ENCODE data around the gene ALDH8A1. TPM values are rescaled to one million over a fixed set of nuclear protein-coding genes. Genes with fewer than 3 reads are reported as not detected.

ALDH8A1 gene
- total RNA-seq, 2 donors from 2014 or later, result 1.0 to 1.1 TPM

DNA sequence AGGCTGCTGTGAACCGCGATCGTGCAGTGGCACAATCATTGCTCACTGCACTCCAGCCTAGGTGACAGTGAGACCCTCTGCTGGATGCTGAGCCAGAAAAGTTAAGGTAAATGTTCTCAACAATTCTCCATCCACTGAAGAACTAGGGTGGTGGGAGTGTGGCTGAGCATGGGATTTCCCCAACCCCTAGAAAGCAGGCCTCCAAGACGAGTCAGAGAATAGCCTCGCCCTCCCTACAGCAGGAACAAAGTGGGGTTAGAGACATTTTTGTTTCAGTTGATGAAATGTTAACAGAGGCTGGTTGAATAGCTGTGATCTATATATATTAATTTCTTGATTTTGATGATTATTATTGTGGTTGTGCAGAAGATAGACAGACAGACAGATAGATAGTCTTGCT, 6.1 kb upstream of the ALDH8A1 start:
- intact Hi-C loops (cut with DNase I), result no loop called here
- DNase-seq (ENCODE audit: low spot score), result no peak

DNA sequence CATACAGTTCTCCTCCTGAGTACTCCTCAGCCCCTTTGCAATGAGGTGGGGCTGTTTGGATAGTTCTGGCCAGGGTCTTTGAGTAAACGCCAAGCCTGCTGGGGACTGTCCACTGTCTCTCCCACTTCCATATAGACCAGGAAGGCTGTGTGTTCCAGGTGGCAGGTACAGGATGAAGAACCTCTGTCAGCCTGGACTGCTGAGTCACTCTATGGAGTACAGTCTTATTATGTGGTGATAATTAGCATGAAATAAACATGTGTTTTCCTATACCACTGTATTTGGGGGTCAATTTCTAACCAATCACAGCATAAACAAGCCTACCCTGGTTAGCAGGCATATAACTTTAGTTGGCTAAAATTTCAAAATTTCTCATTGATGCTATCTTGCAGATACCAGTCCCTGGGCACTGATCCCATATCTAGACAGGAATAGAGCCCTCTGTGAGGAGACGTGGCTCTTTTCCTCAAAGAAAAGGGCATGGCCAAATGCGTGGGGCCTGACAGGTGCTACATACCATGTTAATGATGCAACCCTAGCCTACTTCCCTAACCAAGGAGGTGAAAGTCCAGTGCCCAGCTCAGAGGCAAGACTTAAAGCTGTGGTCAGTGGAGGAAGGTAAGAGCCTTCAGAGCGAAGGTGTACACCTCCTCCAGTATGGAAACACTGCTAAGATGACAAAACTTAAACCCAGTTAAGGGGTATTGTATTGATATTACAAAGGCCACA, 4.5 kb upstream of the ALDH8A1 start:
- intact Hi-C loops (cut with DNase I), result no loop called here
- no peak for DNase-seq (ENCODE audit: low spot score)

DNA sequence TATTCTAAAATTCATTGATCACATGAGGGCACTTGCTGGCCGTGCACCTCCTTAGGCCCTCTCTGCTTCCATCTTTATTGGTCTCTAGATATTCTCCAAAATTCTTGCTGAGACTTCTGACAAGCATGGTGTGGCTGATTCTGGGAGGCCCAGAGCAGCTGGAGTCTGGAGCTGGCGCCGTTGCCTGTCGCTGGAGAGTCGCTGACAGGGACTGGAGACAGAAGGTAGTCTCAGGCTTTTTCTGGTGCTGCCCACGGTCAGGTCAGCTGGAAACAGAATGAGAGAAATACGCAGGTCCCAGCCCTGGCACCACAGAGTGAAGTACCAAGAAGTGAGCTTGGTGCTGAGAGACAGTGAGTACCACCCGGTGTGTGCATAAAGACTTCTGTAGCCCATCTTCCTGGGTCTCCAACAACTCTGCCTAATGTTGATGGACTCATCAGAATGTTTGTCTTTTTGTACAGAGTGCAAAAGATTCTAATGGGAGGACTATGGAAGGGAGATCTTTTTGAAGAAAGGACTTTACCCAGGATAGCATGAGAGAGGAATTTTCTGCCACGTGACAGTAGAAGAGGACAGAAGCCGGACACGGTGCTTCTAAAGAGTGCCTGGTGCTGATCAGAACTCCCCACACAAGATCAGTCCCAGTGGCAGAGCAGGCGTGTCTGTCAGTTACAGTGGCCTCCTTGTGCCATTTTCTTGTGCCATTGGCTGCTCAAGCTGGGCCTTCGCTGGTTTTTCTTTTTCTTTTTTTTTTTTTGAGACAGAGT, 1.8 kb upstream of the ALDH8A1 start:
- DNase-seq (ENCODE audit: low spot score), result no peak
- intact Hi-C loops (cut with DNase I), result no loop called here

DNA sequence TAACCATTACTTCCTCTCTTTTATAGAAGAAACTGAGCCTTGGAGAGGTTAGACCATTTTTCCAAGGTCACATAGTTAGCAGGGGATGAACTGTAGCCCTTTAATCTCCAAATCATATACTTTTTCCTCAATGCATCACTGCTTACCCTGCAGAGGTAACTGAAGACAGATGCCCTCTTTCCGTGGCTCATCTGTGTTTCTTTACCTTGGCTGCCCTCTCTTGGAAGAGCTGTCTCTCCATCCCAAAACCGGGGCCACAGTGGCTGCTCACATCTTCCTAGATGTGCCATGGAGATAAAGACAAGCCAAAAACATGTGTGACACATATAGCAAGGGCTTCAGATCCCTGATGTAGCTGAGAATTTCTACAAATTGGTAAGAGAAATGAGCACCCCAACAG, 581 bp upstream of the ALDH8A1 start:
- DNase-seq (ENCODE audit: low spot score), result no peak
- intact Hi-C loops (cut with DNase I), result no loop called here

DNA sequence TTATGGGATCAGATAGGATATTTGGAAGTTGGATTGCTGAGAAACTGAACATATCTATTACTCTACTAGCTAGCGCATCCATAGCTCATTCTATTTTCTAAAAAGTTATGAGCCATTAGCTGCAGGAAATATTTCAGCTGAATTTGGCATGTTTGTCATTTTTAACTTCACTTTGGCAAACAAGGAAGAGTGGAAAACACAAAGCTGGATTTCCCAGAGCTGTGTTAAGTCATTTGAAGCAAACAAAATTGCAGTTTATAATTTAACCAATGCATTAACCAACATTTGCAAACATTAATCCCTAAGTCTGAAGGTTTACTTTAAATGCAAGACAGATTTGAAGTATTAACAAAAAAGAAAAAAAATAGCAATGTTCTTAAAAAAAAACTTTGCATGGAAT, 1.2 kb downstream of the ALDH8A1 start:
- DNase-seq (ENCODE audit: low spot score), result no peak
- intact Hi-C loops (cut with DNase I), result no loop called here

DNA sequence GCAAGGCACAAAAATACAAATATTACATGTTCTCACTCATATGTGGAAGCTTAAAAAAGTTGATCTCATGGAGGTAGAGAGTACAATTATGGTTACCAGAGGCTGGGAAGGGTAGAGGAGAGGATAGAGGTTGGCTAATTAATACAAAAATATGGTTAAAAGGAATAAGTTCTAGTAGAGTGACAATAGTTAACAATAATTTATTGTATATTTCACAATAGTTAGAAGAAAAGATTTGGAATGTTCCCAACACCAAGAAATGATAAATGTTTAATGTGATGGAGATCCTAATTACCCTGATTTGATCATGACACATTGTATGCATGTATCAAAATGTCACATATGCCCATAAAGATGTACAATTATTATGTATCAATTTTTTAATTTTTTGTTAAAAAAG, 1.8 kb downstream of the ALDH8A1 start:
- no peak for DNase-seq (ENCODE audit: low spot score)
- intact Hi-C loops (cut with DNase I), result no loop called here

DNA sequence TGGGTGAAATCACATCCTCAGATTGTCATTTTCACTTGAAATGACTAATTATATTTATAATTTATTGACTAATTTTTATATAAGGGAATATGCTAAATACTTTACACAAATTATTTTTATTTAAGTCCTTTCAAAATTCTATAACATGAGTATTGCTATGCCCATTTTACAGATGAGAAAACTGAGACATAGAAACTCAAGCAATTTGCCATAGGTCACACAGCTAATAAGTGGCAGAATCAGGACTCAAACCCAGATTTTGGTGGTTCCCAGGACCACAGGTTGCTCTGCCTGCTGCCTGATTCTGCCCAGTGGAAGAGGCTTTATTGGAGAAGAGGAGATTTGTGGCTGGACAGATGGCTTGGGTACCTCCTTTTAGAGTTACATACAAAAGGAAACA, 4.9 kb downstream of the ALDH8A1 start:
- no peak for DNase-seq (ENCODE audit: low spot score)
- intact Hi-C loops (cut with DNase I), result no loop called here

DNA sequence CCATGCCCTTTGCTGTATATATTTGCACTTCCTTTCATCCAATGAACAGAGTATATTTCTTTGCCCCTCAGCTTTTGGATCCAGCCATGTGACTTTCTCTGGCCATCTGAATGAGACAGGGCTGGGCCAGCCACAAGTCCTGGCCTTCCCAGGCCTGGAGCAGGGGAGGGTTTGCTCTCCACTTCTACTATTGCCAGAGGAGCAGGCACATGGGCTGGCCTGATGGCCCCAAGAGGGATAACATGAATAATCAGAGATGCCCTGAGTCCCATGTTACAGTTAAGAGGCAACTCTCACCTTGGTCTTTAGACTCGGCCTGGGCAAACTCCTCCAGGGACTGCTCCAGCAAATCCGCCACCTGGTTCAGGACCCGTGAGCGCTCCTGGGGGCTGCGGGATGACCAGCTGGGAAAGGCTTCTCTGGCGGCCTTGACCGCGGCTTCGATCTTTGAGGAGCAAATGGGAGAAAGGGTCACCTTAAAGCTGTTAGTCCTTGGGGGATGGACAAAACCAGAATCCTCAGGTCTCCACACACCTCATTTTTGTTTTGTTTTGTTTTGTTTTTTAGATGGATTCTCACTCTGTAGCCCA, 6.3 kb downstream of the ALDH8A1 start:
- DNase-seq (ENCODE audit: low spot score), result no peak
- intact Hi-C loops (cut with DNase I), result no loop called here

DNA sequence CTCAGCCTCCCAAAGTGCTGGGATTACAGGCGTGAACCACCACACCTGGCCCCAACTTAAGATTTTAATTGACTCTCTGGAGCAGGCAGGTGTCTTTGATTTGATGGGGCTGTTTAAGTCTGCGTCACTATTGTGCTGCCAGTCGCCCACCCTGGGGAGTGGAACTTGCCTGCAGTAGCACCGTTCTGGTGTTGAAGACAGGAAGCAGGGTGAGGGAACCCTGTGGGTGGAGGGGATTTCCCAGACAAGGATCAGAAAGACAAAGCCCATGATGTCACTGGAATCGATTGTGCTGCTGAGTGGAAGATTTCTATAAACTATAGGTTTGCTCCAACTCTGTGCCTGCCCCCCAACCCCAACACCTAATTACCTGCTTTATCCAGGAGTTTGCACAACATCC, 11.0 kb downstream of the ALDH8A1 start:
- no peak for DNase-seq (ENCODE audit: low spot score)
- intact Hi-C loops (cut with DNase I), result loop anchor here in 1 of 2 donors (5.0 kb wide), 1 partner anchor 782 kb away; no protein-coding TSS in a partner anchor

DNA sequence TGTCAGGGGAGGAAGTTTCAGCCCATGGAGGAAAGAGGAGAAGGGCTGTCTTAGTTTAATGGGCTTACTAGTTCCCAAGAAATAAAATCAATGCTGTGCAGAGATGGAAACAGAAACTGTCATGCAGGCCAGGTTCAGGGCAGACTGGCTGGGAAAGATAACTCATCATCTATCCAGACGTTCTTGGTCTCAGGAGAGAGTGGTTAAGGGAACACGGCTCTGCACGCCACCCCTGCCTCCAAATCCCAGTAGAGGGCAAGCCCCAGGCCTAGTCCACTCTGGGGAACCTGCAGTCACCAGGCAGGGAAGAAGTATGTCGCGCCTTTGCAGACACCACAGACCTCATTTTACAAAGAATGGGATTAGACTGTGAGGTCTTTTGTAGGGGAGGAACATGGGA, 12.5 kb downstream of the ALDH8A1 start:
- no peak for DNase-seq (ENCODE audit: low spot score)
- intact Hi-C loops (cut with DNase I), result loop anchor here in 1 of 2 donors (5.0 kb wide), 1 partner anchor 780 kb away; no protein-coding TSS in a partner anchor

DNA sequence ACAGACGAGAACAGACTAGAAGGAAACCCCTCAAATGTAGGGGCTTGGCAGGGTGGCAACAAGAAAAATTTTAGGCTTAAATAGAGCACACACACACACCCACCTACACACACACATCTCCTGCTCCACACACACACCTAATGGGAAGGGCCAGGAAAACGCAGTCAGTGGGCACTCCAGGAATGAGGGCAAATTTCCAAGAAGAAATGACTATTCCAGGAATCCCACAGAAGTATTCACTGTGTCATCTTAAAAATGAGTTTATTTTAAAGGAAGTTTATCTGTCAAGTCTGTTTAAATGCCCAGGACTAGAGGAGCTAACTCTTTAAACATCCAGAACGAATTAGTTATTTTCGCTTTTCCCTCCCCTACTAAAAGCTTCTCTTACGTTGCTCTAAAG, 13.0 kb downstream of the ALDH8A1 start:
- no peak for DNase-seq (ENCODE audit: low spot score)
- intact Hi-C loops (cut with DNase I), result loop anchor here in 1 of 2 donors (5.0 kb wide), 1 partner anchor 780 kb away; no protein-coding TSS in a partner anchor

DNA sequence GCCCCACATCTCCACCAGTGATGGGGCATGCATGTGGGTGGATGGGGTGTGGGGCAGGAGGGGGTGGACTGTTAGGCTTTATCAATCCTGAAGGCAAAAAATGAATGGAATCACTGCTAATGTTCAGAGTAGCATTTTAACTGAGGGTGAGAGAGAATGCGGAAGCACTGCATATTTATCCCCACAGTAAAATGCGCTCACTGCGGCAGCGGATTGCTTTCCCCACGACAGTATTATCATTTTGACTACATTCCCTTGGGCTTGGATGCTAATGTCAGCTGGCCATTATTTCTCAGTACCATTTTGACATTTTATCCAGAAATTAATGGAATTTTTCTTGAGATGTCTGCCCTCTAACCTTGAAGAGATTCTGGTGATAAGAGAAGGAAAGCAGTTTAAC, 13.4 kb downstream of the ALDH8A1 start:
- intact Hi-C loops (cut with DNase I), result loop anchor here in 1 of 2 donors (5.0 kb wide), 1 partner anchor 779 kb away; no protein-coding TSS in a partner anchor
- DNase-seq (ENCODE audit: low spot score), result no peak

DNA sequence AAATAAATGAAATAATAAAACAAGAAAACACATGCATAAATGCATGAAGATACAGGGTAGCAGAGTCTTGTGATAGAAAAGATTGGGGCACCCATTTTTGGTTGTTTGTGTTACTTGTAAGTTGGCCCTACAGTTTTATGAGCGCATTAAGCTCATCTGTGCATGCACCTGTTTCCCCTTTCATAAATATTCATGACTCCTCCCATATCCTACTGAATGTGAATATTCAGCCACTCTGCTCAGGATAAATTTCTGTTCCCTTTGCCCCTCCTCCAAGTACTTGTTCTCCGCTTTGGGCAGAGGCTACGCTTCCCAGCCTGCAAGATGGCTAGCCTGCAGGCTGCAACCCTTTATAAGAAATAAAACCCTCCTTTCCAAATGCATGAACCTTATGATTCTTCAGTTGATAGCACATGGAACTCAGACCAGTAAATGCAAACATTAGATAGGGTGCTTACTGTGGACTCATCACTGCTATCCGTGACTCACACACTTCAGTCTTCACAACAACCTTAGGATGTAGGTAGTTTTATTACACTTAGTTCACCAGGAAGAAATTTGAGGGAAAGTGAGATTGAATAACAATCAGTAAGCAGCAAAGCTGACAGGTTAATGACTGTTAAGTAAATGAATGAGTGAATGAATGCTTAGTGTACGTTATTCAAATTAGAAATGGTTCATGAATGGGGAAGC, 15.0 kb downstream of the ALDH8A1 start:
- no peak for DNase-seq (ENCODE audit: low spot score)
- intact Hi-C loops (cut with DNase I), result loop anchor here (2.0 to 5.0 kb wide), 2 partner anchors 776 to 778 kb away; no protein-coding TSS in a partner anchor

DNA sequence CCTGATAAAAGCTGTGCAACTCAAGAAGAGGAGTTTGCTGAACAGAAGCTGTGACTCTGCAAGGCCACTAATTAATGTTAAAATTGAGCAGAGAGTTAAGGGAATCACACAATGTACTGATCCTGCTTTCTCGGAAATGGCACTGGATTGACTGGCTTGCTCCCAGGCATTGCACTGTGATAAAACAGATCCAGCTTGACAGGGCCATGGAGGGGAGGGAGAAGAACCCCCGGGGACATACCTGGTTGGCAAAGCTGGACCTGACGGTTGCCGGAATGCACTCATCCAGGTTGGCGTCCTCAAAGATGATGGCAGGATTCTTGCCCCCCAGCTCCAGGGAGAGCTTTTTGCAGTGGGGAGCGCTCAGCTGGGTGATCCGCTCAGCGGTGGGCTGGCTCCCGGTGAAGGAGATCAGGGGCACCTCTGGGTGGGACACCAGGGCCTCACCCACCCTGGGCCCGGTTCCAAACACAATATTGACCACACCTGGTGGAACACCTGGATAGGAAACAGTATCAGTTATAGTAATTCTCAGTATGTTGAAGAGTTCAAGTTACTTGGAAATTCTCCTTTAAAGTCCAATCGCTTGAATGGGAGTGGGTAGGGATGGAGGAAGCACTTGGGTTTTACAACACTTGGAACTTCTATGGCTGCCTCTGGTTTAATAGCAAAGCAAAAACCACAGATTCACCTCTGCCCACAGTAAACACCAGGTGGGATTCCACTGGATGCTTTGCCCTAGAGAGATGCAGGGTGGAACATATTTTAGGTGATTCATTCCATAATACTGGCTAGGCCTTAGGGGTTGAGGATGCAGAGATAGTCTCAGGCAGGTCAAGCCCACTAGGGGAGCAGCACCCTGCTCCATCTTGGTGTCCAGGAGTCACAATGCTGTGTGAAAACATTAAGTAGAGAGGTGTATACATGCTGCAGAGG, 17.1 kb downstream of the ALDH8A1 start:
- DNase-seq (ENCODE audit: low spot score), result no peak
- intact Hi-C loops (cut with DNase I), result no loop called here

DNA sequence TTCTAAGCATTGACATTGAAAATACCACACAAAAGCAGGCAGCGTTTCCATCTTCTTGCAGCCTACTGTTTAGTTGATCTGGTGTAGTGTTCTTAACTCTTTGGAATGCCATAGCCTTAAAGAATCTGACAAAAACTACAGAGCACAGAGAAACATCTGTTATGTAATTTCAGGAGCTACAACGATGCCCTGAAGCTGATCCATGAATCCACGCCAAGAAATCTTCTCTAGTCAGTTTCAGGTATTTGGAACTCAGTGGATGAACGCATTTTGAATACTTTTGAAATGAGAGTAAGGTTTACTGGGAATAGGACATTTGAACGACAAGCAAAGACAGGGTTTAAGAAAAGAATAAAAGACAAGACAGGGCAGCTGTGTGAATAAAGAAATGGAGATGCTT, 17.8 kb downstream of the ALDH8A1 start:
- intact Hi-C loops (cut with DNase I), result no loop called here

DNA sequence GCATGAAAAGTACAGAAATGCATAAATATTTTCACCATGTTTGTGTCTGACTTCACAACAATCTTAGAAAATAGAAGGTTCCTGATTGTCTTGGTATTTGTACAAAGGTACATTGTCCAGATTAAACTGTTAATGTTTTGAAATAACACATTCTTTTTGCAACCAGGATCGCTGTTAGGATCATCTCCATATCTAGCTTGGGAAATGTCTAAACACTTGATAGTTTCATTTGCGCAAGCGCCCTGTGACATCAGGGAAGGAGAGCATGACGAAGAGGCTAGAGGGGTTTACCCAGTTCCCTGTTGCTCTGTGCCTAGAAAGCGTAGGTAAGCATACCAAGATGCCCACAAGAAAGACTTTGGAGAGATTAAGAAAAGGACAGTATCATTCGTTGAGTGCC, 19.4 kb downstream of the ALDH8A1 start:
- intact Hi-C loops (cut with DNase I), result no loop called here
- DNase-seq (ENCODE audit: low spot score), result no peak

More for the DNA sequence above, 17.8 kb downstream of the ALDH8A1 start:
- DNase-seq (ENCODE audit: low spot score), result no peak

DNA sequence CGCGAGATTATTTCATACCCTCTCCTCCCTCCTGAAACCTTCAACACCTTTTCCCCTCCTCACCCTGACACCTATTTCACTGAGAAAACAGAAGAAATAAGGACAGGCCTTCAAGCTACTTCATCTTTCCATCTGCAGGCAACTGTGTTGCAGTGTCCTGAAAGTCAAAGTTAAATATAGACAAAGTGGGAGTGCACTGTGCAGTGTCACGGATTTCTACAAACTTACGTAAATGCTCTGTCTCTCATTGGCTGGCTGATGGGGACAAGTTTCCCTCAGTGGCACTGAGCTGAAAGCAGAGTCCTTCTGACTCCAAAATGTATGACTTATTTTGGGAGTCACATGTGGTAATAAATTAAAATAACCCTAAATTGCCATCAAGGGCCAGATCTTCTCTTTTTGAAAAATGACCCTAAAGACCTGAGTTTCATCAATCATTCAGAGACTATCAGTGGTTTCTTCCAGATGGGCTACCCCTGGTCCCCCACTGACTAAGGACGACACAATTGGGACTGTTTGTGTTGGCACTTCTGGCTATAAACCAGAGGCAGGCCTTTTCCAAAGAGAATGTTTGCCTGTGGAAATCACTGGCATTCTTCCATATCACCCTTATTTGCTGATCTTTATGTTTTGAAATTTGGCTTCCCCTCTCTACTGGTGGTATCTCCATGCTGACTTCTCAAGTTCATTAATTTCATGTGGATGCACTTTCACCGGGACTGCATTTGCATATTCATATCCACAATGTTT, 21.6 kb downstream of the ALDH8A1 start:
- intact Hi-C loops (cut with DNase I), result no loop called here
- DNase-seq (ENCODE audit: low spot score), result no peak

DNA sequence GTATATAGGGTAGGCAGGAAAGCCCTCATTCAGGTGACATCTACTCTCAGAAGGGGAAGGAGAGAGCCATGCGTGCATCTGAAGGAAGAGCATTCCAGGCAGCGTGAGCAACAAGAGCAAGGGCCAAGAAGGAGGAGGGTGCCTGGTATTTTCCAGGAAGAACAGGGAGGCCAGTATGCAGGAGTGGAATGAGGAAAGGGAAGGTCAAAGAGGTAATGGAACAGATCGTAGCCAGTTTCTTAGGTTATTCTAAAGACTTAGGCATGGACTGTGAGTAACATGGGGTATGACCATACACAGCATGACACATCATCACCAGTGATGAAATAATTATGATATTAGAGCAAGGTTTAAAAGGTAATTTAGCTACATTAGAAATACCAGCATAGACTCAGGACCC, 24.1 kb downstream of the ALDH8A1 start:
- no peak for DNase-seq (ENCODE audit: low spot score)
- intact Hi-C loops (cut with DNase I), result no loop called here
